Mesothelial cell of epicardium (in vitro differentiated cells): ENCODE results near the gene ZBTB5. TPM values are rescaled to one million over a fixed set of nuclear protein-coding genes. Genes with fewer than 3 reads are reported as not detected.

Source experiments
- DNase-seq, 2 experiments: peaks; one replicate each; pipeline ENCODE4 v3.0.0; 2021; ENCODE audit warnings: low spot score in 2 of 2; ENCODE audit not compliant: unreplicated experiment in 2 of 2
- H3K27ac Mint-ChIP-seq: 2 replicates; pipeline ENCODE4 v1.8.0; 2021; ENCODE audit warnings: mixed read lengths
- H3K27me3 Mint-ChIP-seq: 2 replicates; pipeline ENCODE4 v1.8.0; 2021; ENCODE audit warnings: low read depth, mixed read lengths
- H3K36me3 Mint-ChIP-seq: 2 replicates; pipeline ENCODE4 v1.8.0; 2021; ENCODE audit warnings: mixed read lengths
- H3K4me1 Mint-ChIP-seq: 2 replicates; pipeline ENCODE4 v1.8.0; 2021; ENCODE audit warnings: mixed read lengths
- H3K4me3 Mint-ChIP-seq: 2 replicates; pipeline ENCODE4 v1.8.0; 2021; ENCODE audit warnings: mild to moderate bottlenecking, moderate library complexity, mixed read lengths
- H3K9me3 Mint-ChIP-seq: 2 replicates; pipeline ENCODE4 v1.8.0; 2021; ENCODE audit warnings: mixed read lengths
- total RNA-seq: library from RNA; stranded (reverse); gene quantifications from 3 replicates; pipeline ENCODE4 v1.2.1, GENCODE V29; 2021
- TF ChIP-seq, protein P1 (sequence below): fragments of 200-600 bp; sonication (generic); IDR thresholded peaks from one replicate; pipeline ENCODE4 v1.5.0; 2021; ENCODE audit warnings: antibody characterized with exemption; ENCODE audit not compliant: unreplicated experiment

ZBTB5 gene
- total RNA-seq, 1 donor from 2014 or later: 34.2 TPM

DNA sequence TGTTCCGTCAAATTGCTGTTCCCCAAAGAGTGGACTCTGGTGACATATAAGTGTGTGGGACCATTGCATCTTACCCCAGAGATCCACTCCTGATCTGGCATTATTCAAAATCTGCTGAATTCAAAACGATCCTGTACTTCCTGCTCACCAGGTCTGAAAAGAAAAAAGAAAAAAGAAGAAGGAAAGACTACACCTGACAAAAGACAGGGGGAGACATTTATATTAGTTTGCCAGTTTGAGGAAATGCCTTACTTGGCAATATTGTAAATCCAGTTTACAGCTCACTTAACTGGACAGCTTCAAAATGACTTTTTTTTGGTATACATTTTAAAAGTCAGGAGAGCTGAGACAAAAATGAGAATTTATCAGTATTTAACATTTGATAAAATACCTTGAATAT is 57.8 kb downstream of the ZBTB5 start:
- H3K36me3 Mint-ChIP-seq: no peaks in the 10 kb centered on the region
- no peaks in the 10 kb centered on the region for H3K9me3 Mint-ChIP-seq
- H3K27me3 Mint-ChIP-seq: no peaks in the 10 kb centered on the region
- H3K27ac Mint-ChIP-seq: no peak overlapping the region
- TF ChIP-seq, protein P1, sequence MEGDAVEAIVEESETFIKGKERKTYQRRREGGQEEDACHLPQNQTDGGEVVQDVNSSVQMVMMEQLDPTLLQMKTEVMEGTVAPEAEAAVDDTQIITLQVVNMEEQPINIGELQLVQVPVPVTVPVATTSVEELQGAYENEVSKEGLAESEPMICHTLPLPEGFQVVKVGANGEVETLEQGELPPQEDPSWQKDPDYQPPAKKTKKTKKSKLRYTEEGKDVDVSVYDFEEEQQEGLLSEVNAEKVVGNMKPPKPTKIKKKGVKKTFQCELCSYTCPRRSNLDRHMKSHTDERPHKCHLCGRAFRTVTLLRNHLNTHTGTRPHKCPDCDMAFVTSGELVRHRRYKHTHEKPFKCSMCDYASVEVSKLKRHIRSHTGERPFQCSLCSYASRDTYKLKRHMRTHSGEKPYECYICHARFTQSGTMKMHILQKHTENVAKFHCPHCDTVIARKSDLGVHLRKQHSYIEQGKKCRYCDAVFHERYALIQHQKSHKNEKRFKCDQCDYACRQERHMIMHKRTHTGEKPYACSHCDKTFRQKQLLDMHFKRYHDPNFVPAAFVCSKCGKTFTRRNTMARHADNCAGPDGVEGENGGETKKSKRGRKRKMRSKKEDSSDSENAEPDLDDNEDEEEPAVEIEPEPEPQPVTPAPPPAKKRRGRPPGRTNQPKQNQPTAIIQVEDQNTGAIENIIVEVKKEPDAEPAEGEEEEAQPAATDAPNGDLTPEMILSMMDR: peak; percentile 38
- no peak for DNase-seq
- peaks cover 27% of the 10 kb centered on the region for H3K4me1 Mint-ChIP-seq
- no peak overlapping the region for H3K4me3 Mint-ChIP-seq

DNA sequence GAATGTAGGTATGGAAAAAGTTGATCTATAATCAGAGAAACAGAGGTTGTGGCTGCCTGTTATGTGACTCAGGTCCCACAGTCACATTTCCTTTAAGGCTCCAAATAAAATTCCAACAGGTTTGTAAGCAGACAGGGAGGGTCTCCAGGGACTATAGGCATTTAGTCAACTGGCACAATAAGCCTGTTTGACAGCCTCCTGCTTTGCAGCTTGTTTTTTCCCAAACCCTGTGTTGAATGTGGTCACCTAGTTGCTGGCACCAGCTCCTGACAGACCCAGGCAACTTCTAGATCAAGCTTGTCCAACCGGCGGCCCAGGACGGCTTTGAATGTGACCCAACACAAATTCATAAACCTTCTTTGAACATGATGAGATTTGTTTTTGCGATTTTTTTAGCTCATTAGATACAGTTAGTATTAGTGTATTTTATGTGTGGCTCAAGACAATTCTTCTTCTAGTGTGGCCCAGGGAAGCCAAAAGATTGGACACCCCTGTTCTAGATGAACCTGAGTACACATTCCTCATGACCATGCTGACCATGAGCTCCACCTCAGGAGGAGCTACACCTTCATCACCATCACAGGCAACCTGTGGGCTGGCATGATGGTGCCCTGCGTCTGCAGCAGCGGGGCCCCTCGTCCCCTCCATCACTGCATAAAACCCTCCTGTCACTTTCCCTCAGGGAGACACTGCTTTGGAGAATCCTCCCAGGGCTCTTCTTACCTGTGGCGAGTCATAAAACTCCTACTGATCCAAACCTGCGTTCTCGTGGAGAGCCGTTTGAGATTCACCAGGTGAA is 58.4 kb downstream of the ZBTB5 start:
- DNase-seq: no peak
- Mint-ChIP-seq H3K36me3 (no peaks in the 10 kb centered on the region), H3K27me3 (no peaks in the 10 kb centered on the region), H3K27ac (no peak overlapping the region), H3K9me3 (no peaks in the 10 kb centered on the region), H3K4me3 (no peak overlapping the region), H3K4me1 (peaks cover 25% of the 10 kb centered on the region)
- TF ChIP-seq, protein P1: no peak

DNA sequence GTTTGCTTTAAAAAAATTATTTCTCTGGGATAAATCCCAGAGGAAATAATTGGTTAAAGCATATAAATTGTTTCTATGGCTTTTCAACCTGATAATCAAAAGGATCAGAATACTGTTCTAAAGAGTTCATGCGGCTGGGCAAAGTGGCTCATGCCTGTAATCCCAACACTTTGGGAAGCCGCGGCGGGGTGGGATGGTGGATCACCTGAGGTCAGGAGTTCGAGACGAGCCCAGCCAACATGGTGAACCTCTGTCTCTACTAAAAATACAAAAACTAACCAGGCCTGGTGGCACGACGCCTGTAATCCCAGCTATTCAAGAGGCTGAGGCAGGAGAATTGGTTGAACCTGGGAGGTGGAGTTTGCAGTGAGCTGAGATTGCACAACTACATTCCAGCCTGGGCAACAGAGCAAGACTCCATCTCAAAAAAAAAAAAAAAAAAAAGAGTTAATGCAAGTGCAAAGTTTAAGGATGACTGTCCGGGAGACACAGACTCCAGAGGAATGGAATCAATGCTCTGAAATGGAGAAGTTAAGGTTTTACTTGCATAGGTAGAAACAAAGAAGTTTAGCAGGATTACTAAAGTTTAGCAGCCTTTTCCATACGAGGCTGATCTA is 59.4 kb downstream of the ZBTB5 start:
- DNase-seq: no peak
- Mint-ChIP-seq H3K4me1 (peaks cover 22% of the 10 kb centered on the region), H3K27me3 (no peaks in the 10 kb centered on the region), H3K36me3 (no peaks in the 10 kb centered on the region), H3K4me3 (no peak overlapping the region), H3K27ac (no peak overlapping the region), H3K9me3 (no peaks in the 10 kb centered on the region)
- TF ChIP-seq, protein P1: no peak

DNA sequence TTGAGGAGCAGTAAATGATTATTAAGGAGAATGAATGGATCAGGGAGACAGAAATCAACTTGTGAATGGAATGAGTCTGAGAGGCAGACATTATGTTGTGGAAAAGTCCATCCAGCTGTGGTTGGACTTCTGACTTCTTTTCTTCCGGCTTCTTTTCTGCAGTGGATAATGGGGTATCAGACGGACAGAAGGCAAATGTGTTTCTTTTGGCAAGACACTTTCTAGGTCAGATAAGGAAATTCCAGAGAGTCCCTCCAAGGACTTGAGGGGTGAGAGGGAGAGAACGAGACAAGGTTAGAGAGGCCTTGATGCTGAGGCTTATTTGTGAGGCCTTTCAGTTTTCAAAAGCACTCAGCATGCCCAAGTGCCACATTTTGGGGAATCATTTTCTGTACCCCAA is 59.9 kb downstream of the ZBTB5 start:
- peaks cover 22% of the 10 kb centered on the region for H3K4me1 Mint-ChIP-seq
- no peaks in the 10 kb centered on the region for H3K27me3 Mint-ChIP-seq
- no peaks in the 10 kb centered on the region for H3K9me3 Mint-ChIP-seq
- no peak overlapping the region for H3K4me3 Mint-ChIP-seq
- TF ChIP-seq, protein P1: no peak
- peak overlapping the region; percentile 52 for H3K27ac Mint-ChIP-seq
- H3K36me3 Mint-ChIP-seq: no peaks in the 10 kb centered on the region
- no peak for DNase-seq

DNA sequence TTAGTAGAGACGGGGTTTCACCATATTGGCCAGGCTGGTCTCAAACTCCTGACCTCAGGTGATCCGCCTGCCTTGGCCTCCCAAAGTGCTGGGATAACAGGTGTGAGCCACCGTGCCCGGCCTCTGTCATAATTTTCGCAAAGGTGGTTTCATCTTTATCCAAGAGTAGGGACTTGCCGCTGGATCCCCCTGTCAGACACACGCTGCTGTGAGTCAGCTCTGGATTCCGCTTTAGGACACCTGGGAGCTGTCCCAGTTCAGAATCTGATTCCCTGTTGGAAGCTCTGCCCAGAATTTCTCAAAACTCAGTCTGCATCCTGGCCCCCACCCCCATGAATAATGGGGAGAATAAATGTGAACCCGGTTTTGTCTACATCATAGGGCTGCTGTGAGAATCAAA is 60.7 kb downstream of the ZBTB5 start:
- Mint-ChIP-seq H3K4me3 (no peak overlapping the region), H3K36me3 (no peaks in the 10 kb centered on the region), H3K27ac (no peak overlapping the region), H3K9me3 (no peaks in the 10 kb centered on the region), H3K4me1 (peaks cover 22% of the 10 kb centered on the region), H3K27me3 (no peaks in the 10 kb centered on the region)
- no peak for DNase-seq
- TF ChIP-seq, protein P1: no peak
